AG04450 (cell line): ENCODE data around the gene TSFM. TPM values are rescaled to one million over a fixed set of nuclear protein-coding genes. Genes with fewer than 3 reads are reported as not detected.

ENCODE experiments used
- CTCF ChIA-PET: fragments of 300-600, 350-600 bp; formaldehyde crosslinking; extraction: SDS; loops from one replicate; lab custom pipeline; 2022; ENCODE audit warnings: antibody characterized with exemption, inconsistent platforms; lab: Charles Lee
- POLR2A ChIA-PET: fragments of 350-600 bp; formaldehyde crosslinking; extraction: SDS; loops from one replicate; lab custom pipeline; 2021; ENCODE audit warnings: antibody characterized with exemption, inconsistent platforms; lab: Yijun Ruan, JAX
- DNase-seq: peaks from one replicate; pipeline ENCODE4 v3.0.0-alpha.2; 2011; ENCODE audit warnings: low read depth, low spot score
- H3K27ac ChIP-seq: one replicate; pipeline ENCODE4 v1.5.1; 2012; ENCODE audit warnings: low read depth, low read length, control low read depth
- H3K27me3 ChIP-seq: one replicate; pipeline ENCODE4 v1.6.0; 2012; ENCODE audit warnings: low read length; ENCODE audit not compliant: control insufficient read depth, insufficient read depth
- H3K4me3 ChIP-seq: 2 replicates; pipeline ENCODE4 v1.5.1; 2011; ENCODE audit warnings: mild to moderate bottlenecking, low read depth, low read length, control low read depth
- H3K9me3 ChIP-seq: 2 replicates; pipeline ENCODE4 v1.5.1; 2012; ENCODE audit warnings: low read length; ENCODE audit not compliant: control insufficient read depth, insufficient read depth
- polyA plus RNA-seq: library from polyadenylated mRNA; depleted of rRNA; stranded (reverse); fragments of >200 nt; gene quantifications from 2 replicates; pipeline ENCODE4 v1.2.3, GENCODE V29; 2011
- TF ChIP-seq, protein P1 (sequence below): IDR thresholded peaks from 2 replicates; pipeline ENCODE4 v1.5.1; 2011; ENCODE audit warnings: low read depth, low read length, control low read depth, inconsistent platforms

Gene TSFM
- polyA plus RNA-seq, 1 experiment: 22.3 TPM

DNA sequence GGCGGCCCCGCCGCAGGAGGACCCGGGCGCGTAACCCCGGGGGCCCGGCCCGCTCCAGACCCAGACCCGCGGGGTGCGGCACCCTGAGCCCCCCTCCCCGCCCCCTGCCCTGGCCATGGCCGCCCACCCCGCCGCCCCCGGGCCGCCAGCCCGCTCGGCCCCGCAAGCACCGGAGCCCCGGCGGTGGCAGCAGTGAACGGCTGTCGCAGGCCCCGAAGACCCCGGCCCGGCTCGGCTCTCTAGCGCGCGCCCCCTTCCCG, 27.5 kb upstream of the TSFM start:
- Histone ChIP-seq H3K4me3 (peak overlapping the region; percentile 61), H3K27me3 (peaks cover 15% of the 10 kb centered on the region), H3K9me3 (no peaks in the 10 kb centered on the region; the same call in 1 of the 2 replicates), H3K27ac (no peak overlapping the region)
- CTCF ChIA-PET: no interaction called here
- no peak for DNase-seq
- POLR2A ChIA-PET: interaction anchor here (1.0 kb wide), 1 partner anchor 17 kb away, joined by 3 read pairs; the partner anchor contains the start of gene EEF1AKMT3
- TF ChIP-seq, protein P1, sequence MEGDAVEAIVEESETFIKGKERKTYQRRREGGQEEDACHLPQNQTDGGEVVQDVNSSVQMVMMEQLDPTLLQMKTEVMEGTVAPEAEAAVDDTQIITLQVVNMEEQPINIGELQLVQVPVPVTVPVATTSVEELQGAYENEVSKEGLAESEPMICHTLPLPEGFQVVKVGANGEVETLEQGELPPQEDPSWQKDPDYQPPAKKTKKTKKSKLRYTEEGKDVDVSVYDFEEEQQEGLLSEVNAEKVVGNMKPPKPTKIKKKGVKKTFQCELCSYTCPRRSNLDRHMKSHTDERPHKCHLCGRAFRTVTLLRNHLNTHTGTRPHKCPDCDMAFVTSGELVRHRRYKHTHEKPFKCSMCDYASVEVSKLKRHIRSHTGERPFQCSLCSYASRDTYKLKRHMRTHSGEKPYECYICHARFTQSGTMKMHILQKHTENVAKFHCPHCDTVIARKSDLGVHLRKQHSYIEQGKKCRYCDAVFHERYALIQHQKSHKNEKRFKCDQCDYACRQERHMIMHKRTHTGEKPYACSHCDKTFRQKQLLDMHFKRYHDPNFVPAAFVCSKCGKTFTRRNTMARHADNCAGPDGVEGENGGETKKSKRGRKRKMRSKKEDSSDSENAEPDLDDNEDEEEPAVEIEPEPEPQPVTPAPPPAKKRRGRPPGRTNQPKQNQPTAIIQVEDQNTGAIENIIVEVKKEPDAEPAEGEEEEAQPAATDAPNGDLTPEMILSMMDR: no peak

DNA sequence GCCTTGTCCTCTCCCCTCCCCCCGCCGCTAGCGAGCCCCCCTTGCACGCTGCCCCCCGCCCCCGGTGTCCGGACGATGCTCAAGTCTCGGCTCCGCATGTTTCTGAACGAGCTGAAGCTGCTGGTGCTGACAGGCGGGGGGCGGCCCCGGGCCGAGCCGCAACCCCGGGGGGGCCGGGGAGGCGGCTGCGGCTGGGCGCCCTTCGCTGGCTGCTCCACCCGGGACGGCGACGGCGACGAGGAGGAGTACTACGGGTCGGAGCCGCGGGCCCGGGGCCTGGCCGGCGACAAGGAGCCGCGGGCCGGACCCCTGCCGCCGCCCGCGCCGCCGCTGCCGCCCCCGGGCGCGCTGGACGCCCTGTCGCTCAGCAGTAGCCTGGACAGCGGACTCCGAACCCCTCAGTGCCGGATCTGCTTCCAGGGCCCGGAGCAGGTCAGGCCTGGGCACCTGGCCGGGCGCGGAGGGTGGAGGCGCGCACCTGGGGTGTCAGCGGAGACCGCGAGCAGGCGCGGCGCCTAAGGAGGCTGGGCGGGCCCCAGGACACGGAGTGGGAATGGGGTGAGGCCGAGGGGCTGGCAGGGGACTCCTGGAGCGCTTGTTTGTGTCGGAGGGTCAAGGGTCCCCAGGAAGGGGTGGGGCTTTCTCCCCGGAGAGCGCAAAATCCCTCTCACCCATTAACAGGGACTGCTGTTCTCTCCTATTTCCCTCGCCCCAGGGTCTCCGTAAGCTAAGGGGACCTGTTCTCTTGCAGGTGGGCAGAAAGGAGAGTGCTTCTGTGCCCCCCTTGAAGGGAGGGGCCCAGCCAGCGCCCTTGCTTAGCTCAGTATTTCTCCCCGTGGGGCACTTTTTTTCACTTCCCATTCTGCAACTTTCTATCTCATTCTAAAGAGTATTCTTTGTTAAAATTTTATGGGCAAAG, 26.9 kb upstream of the TSFM start:
- no peaks in the 10 kb centered on the region; the same call in 1 of the 2 replicates for H3K9me3 ChIP-seq
- TF ChIP-seq, protein P1: no peak
- peak overlapping the region; percentile 61 for H3K4me3 ChIP-seq
- ChIA-PET CTCF (interaction anchor here (0.5 to 2.3 kb wide), 19 partner anchors 8 to 1788 kb away, joined by 3 to 24 read pairs (median 6); partner anchors contain the start of genes CYP27B1, EEF1AKMT3, METTL1 and TSFM), POLR2A (interaction anchor here (1.0 kb wide), 1 partner anchor 17 kb away, joined by 3 read pairs; the partner anchor contains the start of gene EEF1AKMT3)
- peaks cover 15% of the 10 kb centered on the region for H3K27me3 ChIP-seq
- no peak overlapping the region for H3K27ac ChIP-seq
- no peak for DNase-seq

DNA sequence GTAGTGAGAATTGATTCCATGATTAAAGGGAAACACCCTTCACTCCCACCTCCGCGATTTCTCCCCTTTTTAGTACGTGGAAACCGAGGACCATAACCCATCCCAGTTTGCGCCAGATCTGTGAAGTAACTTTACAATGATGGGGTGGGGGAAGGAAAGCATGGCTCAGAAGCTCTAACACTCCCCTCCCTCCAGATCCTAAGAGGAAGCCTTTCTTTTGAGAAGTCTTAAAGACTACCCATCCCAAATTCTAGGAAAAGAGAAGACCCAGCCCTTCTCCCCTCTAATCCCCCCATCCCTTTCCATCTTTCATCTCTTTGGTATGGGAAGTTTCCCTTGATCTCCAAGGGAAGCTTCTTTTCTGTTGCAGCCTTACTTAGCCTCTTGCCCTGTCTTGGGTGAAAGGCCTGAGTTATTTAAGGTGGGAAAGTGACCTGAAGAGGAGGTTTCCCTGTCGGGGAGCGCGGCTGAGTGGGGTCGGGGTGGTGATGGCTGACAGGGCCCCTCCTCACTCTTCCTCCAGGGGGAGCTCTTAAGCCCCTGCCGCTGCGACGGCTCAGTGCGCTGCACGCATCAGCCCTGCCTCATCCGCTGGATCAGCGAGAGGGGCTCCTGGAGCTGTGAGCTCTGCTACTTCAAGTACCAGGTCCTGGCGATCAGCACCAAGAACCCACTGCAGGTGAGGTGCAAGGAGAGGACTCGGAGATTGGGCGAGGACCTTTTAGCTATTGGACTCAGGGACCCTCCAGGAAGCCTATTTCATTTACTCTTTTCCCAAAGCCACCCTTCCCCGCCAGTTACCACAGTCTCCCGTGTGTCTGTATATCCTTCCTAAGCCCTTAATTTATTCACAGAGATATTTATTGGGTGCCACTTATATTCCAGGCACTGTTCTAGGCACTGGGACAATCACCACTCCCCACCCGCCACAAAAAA, 25.9 kb upstream of the TSFM start:
- no peak overlapping the region for H3K27ac ChIP-seq
- H3K27me3 ChIP-seq: peaks cover 18% of the 10 kb centered on the region
- no peaks in the 10 kb centered on the region; the same call in 1 of the 2 replicates for H3K9me3 ChIP-seq
- no peak for DNase-seq
- ChIA-PET CTCF (interaction anchor here (0.5 to 2.3 kb wide), 26 partner anchors 8 to 1789 kb away, joined by 3 to 24 read pairs (median 6); partner anchors contain the start of genes CYP27B1, EEF1AKMT3, METTL1 and TSFM), POLR2A (interaction anchor here (0.6 kb wide), 1 partner anchor 10 kb away, joined by 3 read pairs; the partner anchor contains the start of gene CYP27B1)
- peak overlapping the region; percentile 17 for H3K4me3 ChIP-seq
- TF ChIP-seq, protein P1: peak; percentile 80

DNA sequence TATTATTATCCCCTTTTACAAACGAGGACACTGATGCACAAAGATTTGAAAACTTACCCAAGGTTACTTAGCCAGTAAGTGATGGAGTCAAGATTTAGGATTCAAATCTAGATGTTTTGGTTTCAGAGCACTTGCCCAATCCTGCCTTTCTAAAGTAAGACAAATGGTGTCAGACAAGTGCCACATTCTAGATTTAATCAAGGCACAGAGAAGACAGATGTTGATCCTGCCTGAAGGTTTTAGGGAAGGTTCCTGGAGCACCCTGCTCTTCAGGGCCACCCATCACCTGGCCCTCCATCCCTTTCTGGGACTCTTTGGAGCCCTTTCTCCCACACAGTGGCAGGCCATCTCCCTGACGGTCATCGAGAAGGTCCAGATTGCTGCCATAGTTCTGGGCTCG, 24.8 kb upstream of the TSFM start:
- Histone ChIP-seq H3K4me3 (no peak overlapping the region), H3K27ac (no peak overlapping the region), H3K27me3 (peaks cover 18% of the 10 kb centered on the region), H3K9me3 (no peaks in the 10 kb centered on the region; the same call in 1 of the 2 replicates)
- DNase-seq: no peak
- TF ChIP-seq, protein P1: no peak
- ChIA-PET CTCF (interaction anchor here (1.4 to 2.3 kb wide), 2 partner anchors 8 to 9 kb away, joined by 3 to 24 read pairs; partner anchors contain the start of gene CYP27B1), POLR2A (no interaction called here)
